HL-60/S4 treated with retinoic acid at 250 ng/mL for 4 days and 3 days (cell line): ENCODE results near the gene ACOX3.
"Not testable (repeated sequence)": the region's sequence is repeated elsewhere in the genome, so short reads cannot be mapped to it uniquely, and the experiment has no call there.

Experiments used
- in situ Hi-C: fragments of 300-500 bp; cut with MboI; formaldehyde crosslinking; loops from 2 replicates; pipeline ENCODE4 v1.7.0; 2022; ENCODE audit warnings: low sequenced_read_pairs

The ACOX3 gene

DNA sequence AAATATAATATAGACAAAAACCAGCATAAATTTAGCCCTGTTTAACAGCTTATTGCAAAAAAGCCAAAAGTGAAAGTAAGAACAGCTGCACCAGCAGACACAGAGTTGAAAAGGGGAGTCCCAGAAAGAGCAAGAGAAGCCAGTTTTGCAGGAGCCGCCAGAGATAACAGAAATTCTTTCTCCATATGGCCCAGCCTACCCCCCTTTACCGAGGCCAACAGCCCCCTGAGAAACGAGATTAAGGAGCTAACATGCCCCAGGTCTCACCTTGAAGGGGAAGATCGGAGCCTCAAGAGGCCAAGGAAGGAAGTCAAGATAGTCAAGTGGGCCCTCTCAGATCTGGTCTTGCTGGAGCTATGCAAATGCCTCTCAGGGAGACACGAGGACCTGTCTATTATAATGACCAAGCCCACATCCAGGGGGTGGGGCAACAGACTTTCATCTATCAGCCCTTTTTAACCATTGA lies 4.8 kb downstream of the ACOX3 start:
- in situ Hi-C loops = no loop called here

- in situ Hi-C loops = no loop called here
Measured at GRCh38 chr4:8434251-8435073, 6.1 kb downstream of the ACOX3 start.

- in situ Hi-C loops = no loop called here
Measured at GRCh38 chr4:8433136-8433535, 7.4 kb downstream of the ACOX3 start.

DNA sequence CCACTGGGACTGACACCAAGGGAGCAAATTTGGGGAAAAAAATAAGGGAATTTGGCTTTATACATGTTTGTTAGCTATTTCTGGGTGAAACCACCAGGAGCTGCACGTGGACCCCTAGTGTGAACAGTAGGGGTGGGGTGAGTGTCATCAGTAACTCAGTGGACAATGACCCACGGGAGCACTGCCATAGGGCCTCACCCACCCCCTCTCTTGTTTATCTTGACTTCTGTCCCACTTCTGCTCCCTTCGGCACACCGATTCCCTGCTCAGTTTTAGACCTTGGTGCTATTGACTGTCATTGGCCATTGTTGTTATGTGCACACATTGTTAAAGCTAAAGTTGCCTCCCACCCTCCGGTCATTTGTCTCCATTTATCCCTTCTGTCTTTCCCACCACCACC lies 9.0 kb downstream of the ACOX3 start:
- in situ Hi-C loops = no loop called here

DNA sequence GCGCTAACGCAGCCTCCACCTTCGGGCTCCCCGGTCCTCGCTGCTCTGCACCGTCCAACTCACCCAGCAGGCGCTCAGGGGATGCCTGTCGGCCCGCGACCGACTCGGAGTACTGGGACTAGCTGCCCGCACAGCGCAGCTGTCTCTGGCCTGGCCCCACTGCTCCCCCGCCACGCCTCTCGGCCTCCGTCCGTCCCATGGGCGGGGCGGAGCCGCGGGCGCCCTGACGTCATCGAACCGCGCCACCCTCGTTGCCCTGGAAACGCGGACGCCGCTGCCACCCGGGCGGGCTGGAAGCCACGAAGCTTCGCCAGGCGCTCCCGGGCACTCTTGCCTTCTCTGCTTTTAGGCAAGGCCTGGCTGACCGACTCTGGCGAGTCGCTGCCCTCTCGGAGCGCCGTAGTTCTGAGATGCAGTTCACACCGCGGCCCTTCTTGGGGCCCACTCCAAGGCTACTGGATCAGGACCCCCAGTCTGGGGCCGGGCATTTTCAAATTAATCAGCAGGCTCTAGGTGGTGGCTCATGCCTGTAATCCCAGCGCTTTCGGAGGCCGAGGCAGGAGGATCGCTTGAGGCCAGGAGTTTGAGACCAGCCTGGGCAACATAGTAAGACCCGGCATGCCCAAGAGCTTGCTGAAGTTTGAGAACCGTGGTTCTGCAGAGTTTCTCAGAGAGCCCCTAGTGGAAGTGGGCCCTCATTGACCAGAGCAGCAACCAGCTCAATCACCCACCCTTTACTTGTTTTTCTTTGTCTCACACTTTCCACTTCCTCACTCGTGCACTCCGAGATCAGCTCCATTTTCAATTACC lies 12.0 kb downstream of the ACOX3 start:
- in situ Hi-C loops = no loop called here

- in situ Hi-C loops = no loop called here
Measured at GRCh38 chr4:8427761-8428287, 12.7 kb downstream of the ACOX3 start.

DNA sequence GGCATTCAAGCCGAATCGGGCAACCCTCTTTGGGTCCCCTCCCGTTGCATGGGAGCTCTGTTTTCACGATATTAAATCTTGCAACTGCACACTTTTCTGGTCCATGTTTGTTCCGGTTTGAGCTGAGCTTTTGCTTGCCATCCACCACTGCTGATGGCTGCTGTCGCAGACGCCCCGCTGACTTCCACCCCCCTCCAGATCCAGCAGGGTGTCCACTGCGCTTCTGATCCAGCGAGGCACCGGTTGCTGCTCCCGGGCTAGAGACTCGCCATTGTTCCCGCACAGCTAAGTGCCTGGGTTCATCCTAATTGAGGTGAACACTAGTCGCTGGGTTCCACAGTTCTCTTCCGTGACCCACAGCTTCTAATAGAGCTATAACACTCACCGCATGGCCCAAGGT lies 13.3 kb downstream of the ACOX3 start:
- in situ Hi-C loops = no loop called here

GRCh38 chr4:8422786-8423185 lies 17.7 kb downstream of the ACOX3 start:
- in situ Hi-C loops = no loop called here

DNA sequence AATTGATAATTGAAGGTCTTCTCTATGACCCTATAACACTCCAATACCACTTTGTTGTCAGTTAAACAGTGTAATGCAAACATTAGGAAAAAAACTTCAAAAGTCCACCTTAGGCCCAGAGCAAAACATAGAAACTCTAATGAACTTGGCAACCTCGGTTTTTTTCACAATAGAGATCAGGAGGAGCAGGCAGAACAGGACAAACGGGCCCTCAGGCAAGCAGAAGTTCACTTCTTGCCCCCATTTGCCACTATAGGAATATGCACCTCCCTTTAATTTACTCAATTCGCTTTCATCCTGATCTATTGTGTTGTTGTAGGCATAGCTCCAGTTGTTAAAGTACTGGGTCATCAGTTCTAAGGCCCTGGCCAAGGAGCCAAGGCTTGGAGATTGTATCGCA lies 18.2 kb downstream of the ACOX3 start:
- in situ Hi-C loops = no loop called here

DNA sequence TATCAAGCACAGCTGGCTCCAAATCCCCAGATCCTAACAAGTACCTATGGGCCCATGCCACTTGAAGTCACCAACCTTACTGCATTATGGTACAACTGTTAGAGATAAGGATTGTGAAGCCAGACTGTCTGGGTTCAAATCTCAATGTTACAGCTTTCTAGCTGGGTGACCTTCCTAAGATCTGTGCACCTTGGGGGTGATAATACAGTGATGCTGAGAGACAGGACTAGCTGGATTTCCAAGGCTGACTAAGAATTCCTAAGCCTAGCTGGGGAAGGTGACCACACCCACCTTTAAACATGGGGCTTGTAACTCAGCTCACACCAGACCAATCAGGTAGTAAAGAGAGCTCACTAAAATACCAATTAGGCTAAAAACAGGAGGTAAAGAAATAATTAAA lies 20.4 kb downstream of the ACOX3 start:
- in situ Hi-C loops = not testable (repeated sequence)

DNA sequence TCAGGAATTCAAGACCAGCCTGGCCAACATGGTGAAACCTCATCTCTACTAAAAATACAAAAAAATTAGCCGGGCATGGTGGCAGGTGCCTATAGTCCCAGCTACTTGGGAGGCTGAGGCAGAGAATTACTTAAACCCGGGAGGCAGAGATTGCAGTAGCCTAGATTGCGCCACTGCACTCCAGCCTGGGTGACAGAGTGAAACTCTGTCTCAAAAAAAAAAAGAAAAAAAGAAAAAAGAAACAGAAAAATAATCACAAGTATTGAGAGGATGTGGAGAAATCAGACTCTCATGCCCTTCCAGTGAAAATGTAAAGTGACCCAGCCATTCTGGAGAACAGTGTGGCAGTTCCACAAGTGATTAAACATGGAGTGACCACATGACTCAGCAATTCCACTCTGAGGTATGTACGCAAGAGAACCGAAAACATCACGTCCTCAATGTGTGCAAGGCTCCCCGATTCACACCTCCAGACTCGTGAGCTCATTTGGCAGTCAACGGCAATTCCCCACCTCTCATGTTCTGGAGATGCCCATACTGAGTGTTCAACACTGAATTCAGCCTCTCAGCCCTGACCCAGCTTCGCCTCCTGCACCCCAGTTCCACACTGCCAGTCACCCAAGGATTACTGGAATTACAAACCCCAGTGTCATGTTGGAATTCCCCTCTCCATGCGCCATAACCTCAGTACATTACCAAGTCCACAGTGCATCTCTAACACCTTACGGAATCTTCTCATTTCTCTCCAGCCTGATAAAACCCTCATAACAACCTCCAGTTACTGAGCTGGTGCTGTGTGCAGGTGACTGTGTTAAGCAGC lies 21.1 kb downstream of the ACOX3 start:
- in situ Hi-C loops = no loop called here

- in situ Hi-C loops = no loop called here
Measured at GRCh38 chr4:8417071-8417614, 23.4 kb downstream of the ACOX3 start.

- in situ Hi-C loops = no loop called here
Measured at GRCh38 chr4:8414377-8414776, 26.1 kb downstream of the ACOX3 start.

DNA sequence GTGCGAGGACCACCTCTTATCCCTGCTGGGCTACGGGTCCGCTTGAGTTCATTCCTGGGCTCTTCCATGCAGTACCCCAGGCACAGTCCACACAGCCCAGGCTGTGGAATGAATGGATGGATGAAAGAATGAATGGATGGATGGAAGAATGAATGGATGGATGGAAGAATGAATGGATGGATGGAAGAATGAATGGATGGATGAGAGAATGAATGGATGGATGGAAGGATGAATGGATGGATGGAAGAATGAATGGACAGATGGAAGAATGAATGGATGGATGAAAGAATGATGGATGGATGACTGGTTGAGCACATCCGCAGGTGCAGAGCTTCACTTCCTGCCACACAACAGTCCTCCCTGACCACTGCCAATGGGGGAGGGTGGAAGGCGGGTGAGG lies 28.2 kb downstream of the ACOX3 start:
- in situ Hi-C loops = no loop called here

DNA sequence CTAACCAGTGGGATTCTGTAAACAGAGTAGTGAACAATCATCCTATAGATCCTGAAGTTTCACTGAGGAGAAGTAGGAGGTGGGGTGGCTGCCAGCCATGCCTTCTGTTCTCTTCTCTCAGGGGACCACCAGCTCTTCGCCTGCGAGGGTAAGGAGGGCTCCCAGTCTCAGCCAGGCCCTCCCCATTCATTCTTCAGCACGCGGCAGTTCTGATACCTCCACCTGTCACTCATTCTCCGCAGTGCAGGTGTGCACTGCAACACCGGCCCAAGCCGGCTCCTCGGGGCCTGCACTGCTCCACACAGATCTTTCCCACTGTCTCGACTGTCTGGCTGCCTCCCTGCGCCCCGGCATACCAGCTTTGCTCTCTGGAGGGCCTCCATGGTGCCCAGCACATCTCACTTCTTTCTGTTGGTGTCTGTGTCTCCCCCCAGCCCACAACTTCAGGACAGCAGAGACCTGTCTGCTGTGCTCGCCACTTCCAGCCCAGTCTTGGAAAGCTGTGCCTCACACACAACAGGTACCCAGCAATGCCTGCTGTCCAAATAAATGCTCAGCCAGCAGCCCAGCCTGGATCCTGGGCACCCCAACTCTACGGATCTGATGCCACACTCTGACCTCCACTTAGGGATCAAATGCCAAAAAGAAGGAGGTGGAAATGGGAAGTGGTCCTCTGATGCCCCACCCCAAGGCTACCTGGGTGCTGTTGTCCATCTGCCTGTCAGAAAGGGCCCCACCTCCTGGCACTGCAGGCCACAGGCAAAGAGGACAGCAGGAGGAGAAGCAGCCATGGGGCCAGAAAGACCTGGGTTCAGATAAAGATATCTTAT lies 29.0 kb downstream of the ACOX3 start:
- in situ Hi-C loops = no loop called here

DNA sequence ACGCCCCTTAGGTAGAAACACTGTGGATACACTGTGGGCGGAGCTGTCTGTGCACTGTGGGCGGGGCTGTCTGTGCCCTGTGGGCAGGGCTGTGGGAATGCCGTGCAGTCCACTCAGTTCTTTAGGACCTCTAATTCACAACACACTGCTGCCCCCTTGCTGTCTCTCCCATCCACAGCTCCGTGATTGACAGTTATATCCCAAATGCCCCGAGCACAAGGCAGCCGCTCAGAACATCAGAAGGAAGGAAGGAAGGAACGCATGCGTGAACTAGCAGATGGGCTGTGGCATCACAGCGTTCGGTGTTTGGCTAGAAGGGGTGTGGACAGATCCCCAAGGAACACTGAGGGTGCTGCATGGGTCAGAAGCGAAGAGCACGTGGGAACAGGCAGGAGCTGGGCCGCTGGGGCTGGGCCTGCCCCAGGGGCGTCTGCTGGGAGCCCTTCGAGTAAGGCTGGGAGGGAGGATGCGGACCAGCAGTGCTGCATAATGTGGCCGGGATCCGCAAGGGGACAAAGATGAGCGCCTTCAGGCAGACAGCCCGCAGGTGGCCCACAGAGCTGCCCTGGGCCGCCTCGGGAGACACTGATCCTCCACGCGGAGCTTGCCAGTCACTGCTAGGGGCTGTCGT lies 29.8 kb downstream of the ACOX3 start:
- in situ Hi-C loops = no loop called here

- in situ Hi-C loops = no loop called here
Measured at GRCh38 chr4:8410066-8410625, 30.4 kb downstream of the ACOX3 start.

GRCh38 chr4:8409264-8410065 lies 31.1 kb downstream of the ACOX3 start:
- in situ Hi-C loops = loop anchor here (10.0 kb wide), 2 partner anchors 165 to 235 kb away; no protein-coding TSS in a partner anchor
